Activated T-cell treated with anti-CD3 and anti-CD28 coated beads, Interleukin-2, amount 50 U/mL, for 72 hours (primary cell): ENCODE results near the gene PAMR1. TPM values are rescaled to one million over a fixed set of nuclear protein-coding genes. Genes with fewer than 3 reads are reported as not detected.
A peak's percentile ranks its signal among the peaks of the same experiment; 100 is the strongest.
"Not testable (repeated sequence)": the region's sequence is repeated elsewhere in the genome, so short reads cannot be mapped to it uniquely, and the experiment has no call there.

ENCODE experiments used
- ATAC-seq, 2 donors: fragments of 150-1000 bp; cut with Tn5 transposase; replicated peaks in 1 of 2; 2 replicates each; pipeline ENCODE4 v1.10.0; 2021; ENCODE audit warnings: moderate library complexity in 2 of 2, mild to moderate bottlenecking in 1 of 2
- DNase-seq, 2 donors: peaks; one replicate each; pipeline ENCODE4 v3.0.0; 2021 to 2022; ENCODE audit warnings: mixed read lengths in 1 of 2
- H3K27ac Mint-ChIP-seq: one replicate; pipeline ENCODE4 v1.8.0; 2022; ENCODE audit warnings: mild to moderate bottlenecking, moderate library complexity, mixed read lengths
- H3K27me3 Mint-ChIP-seq: one replicate; pipeline ENCODE4 v1.8.0; 2022; ENCODE audit warnings: low read depth, mixed read lengths
- H3K36me3 Mint-ChIP-seq, 2 donors: one replicate each; pipeline ENCODE4 v1.8.0; 2022; ENCODE audit warnings: mixed read lengths in 2 of 2, mild to moderate bottlenecking in 1 of 2; ENCODE audit not compliant: insufficient read depth in 2 of 2
- H3K4me1 Mint-ChIP-seq: one replicate; pipeline ENCODE4 v1.8.0; 2022; ENCODE audit warnings: low read depth, mixed read lengths
- H3K4me3 Mint-ChIP-seq, 2 donors: one replicate each; pipeline ENCODE4 v1.8.0; 2022; ENCODE audit warnings: mild to moderate bottlenecking in 2 of 2, mixed read lengths in 2 of 2, moderate library complexity in 2 of 2
- H3K9me3 Mint-ChIP-seq, 2 donors: one replicate each; pipeline ENCODE4 v1.8.0; 2022; ENCODE audit warnings: mixed read lengths in 2 of 2
- total RNA-seq, 2 donors: library from RNA; stranded (reverse); gene quantifications; one replicate each; pipeline ENCODE4 v1.2.3, GENCODE V29; 2022

PAMR1 gene
- total RNA-seq, 2 donors from 2014 or later: not detected

GRCh38 chr11:35539256-35539655 is 13.8 kb upstream of the PAMR1 start:
- no peaks in the 10 kb centered on the region for H3K9me3 Mint-ChIP-seq
- H3K36me3 Mint-ChIP-seq: no peaks in the 10 kb centered on the region
- DNase-seq (no peak), ATAC-seq (no peak)
- H3K4me3 Mint-ChIP-seq: no peak overlapping the region
- H3K27ac Mint-ChIP-seq: no peak overlapping the region
- peaks cover 14% of the 10 kb centered on the region for H3K27me3 Mint-ChIP-seq
- no peaks in the 10 kb centered on the region for H3K4me1 Mint-ChIP-seq

GRCh38 chr11:35536470-35536869 is 11.1 kb upstream of the PAMR1 start:
- H3K27me3 Mint-ChIP-seq: peaks cover 20% of the 10 kb centered on the region
- no peaks in the 10 kb centered on the region for H3K9me3 Mint-ChIP-seq
- no peaks in the 10 kb centered on the region for H3K4me1 Mint-ChIP-seq
- no peak overlapping the region for H3K4me3 Mint-ChIP-seq
- no peak for ATAC-seq
- no peak overlapping the region for H3K27ac Mint-ChIP-seq
- no peak for DNase-seq
- no peaks in the 10 kb centered on the region for H3K36me3 Mint-ChIP-seq

- no peak overlapping the region for H3K27ac Mint-ChIP-seq
- no peaks in the 10 kb centered on the region for H3K9me3 Mint-ChIP-seq
- no peak overlapping the region for H3K4me3 Mint-ChIP-seq
Measured at GRCh38 chr11:35531246-35531645, 5.8 kb upstream of the PAMR1 start.

GRCh38 chr11:35529971-35530495 is 4.6 kb upstream of the PAMR1 start:
- H3K9me3 Mint-ChIP-seq: no peaks in the 10 kb centered on the region
- peaks cover 54% of the 10 kb centered on the region for H3K27me3 Mint-ChIP-seq
- DNase-seq (no peak), ATAC-seq (no peak)
- no peaks in the 10 kb centered on the region for H3K4me1 Mint-ChIP-seq
- no peaks in the 10 kb centered on the region for H3K36me3 Mint-ChIP-seq
- no peak overlapping the region for H3K27ac Mint-ChIP-seq
- no peak overlapping the region for H3K4me3 Mint-ChIP-seq

More at GRCh38 chr11:35531246-35531645, 5.8 kb upstream of the PAMR1 start:
- ATAC-seq: no peak
- no peak for DNase-seq
- Mint-ChIP-seq H3K27me3 (peaks cover 43% of the 10 kb centered on the region), H3K36me3 (no peaks in the 10 kb centered on the region), H3K4me1 (no peaks in the 10 kb centered on the region)

- H3K27me3 Mint-ChIP-seq: peaks cover 82% of the 10 kb centered on the region
- ATAC-seq: peak in 1 of 2 donors; percentile 64
- peak overlapping the region in 1 of 2 donors; percentile 33 for H3K4me3 Mint-ChIP-seq
Measured at GRCh38 chr11:35526370-35526792, 965 bp upstream of the PAMR1 start.

GRCh38 chr11:35524780-35525179 is 636 bp downstream of the PAMR1 start:
- Mint-ChIP-seq H3K4me3 (peak overlapping the region in 1 of 2 donors; percentile 41), H3K27ac (no peak overlapping the region), H3K9me3 (no peaks in the 10 kb centered on the region), H3K27me3 (peaks cover 80% of the 10 kb centered on the region), H3K36me3 (no peaks in the 10 kb centered on the region), H3K4me1 (no peaks in the 10 kb centered on the region)
- no peak for ATAC-seq
- no peak for DNase-seq

More at GRCh38 chr11:35526370-35526792, 965 bp upstream of the PAMR1 start:
- no peak overlapping the region for H3K27ac Mint-ChIP-seq
- no peaks in the 10 kb centered on the region for H3K36me3 Mint-ChIP-seq
- no peak for DNase-seq
- H3K9me3 Mint-ChIP-seq: no peaks in the 10 kb centered on the region
- H3K4me1 Mint-ChIP-seq: no peaks in the 10 kb centered on the region

- Mint-ChIP-seq H3K9me3 (no peaks in the 10 kb centered on the region), H3K27ac (no peak overlapping the region), H3K27me3 (peaks cover 82% of the 10 kb centered on the region), H3K36me3 (no peaks in the 10 kb centered on the region), H3K4me1 (no peaks in the 10 kb centered on the region), H3K4me3 (no peak overlapping the region)
- ATAC-seq: no peak
- no peak for DNase-seq
Measured at GRCh38 chr11:35523861-35524260, 1.6 kb downstream of the PAMR1 start.

GRCh38 chr11:35523331-35523768 is 2.1 kb downstream of the PAMR1 start:
- Mint-ChIP-seq H3K36me3 (no peaks in the 10 kb centered on the region), H3K9me3 (no peaks in the 10 kb centered on the region), H3K4me1 (no peaks in the 10 kb centered on the region), H3K27ac (no peak overlapping the region), H3K4me3 (no peak overlapping the region), H3K27me3 (peaks cover 82% of the 10 kb centered on the region)
- ATAC-seq: no peak
- no peak for DNase-seq

GRCh38 chr11:35522091-35522490 is 3.3 kb downstream of the PAMR1 start:
- peaks cover 85% of the 10 kb centered on the region for H3K27me3 Mint-ChIP-seq
- H3K27ac Mint-ChIP-seq: not testable (repeated sequence)

GRCh38 chr11:35520376-35520775 is 5.0 kb downstream of the PAMR1 start:
- Mint-ChIP-seq H3K27me3 (peaks cover 80% of the 10 kb centered on the region), H3K9me3 (no peaks in the 10 kb centered on the region), H3K27ac (no peak overlapping the region), H3K4me1 (no peaks in the 10 kb centered on the region), H3K4me3 (no peak overlapping the region), H3K36me3 (no peaks in the 10 kb centered on the region)
- ATAC-seq (no peak), DNase-seq (no peak)

More at GRCh38 chr11:35522091-35522490, 3.3 kb downstream of the PAMR1 start:
- not testable (repeated sequence) for ATAC-seq, DNase-seq, H3K4me1 Mint-ChIP-seq, H3K36me3 Mint-ChIP-seq, H3K9me3 Mint-ChIP-seq, H3K4me3 Mint-ChIP-seq

- ATAC-seq (no peak), DNase-seq (no peak)
- no peaks in the 10 kb centered on the region for H3K4me1 Mint-ChIP-seq
- peaks cover 70% of the 10 kb centered on the region for H3K27me3 Mint-ChIP-seq
- no peak overlapping the region for H3K4me3 Mint-ChIP-seq
- no peaks in the 10 kb centered on the region for H3K36me3 Mint-ChIP-seq
- H3K9me3 Mint-ChIP-seq: no peaks in the 10 kb centered on the region
- no peak overlapping the region for H3K27ac Mint-ChIP-seq
Measured at GRCh38 chr11:35518766-35519165, 6.7 kb downstream of the PAMR1 start.

GRCh38 chr11:35517481-35517880 is 7.9 kb downstream of the PAMR1 start:
- ATAC-seq: no peak
- no peaks in the 10 kb centered on the region for H3K36me3 Mint-ChIP-seq

GRCh38 chr11:35516403-35516802 is 9.0 kb downstream of the PAMR1 start:
- DNase-seq (no peak), ATAC-seq (no peak)
- no peak overlapping the region for H3K27ac Mint-ChIP-seq
- no peaks in the 10 kb centered on the region for H3K9me3 Mint-ChIP-seq
- peaks cover 60% of the 10 kb centered on the region for H3K27me3 Mint-ChIP-seq
- H3K36me3 Mint-ChIP-seq: no peaks in the 10 kb centered on the region
- no peak overlapping the region for H3K4me3 Mint-ChIP-seq
- no peaks in the 10 kb centered on the region for H3K4me1 Mint-ChIP-seq

More at GRCh38 chr11:35517481-35517880, 7.9 kb downstream of the PAMR1 start:
- H3K27ac Mint-ChIP-seq: no peak overlapping the region
- no peaks in the 10 kb centered on the region for H3K4me1 Mint-ChIP-seq
- H3K4me3 Mint-ChIP-seq: no peak overlapping the region
- peaks cover 58% of the 10 kb centered on the region for H3K27me3 Mint-ChIP-seq
- DNase-seq: no peak
- H3K9me3 Mint-ChIP-seq: no peaks in the 10 kb centered on the region

GRCh38 chr11:35515224-35515623 is 10.2 kb downstream of the PAMR1 start:
- no peak for ATAC-seq
- H3K36me3 Mint-ChIP-seq: no peaks in the 10 kb centered on the region

More at GRCh38 chr11:35515224-35515623, 10.2 kb downstream of the PAMR1 start:
- Mint-ChIP-seq H3K27ac (no peak overlapping the region), H3K4me3 (no peak overlapping the region), H3K4me1 (no peaks in the 10 kb centered on the region), H3K9me3 (no peaks in the 10 kb centered on the region), H3K27me3 (peaks cover 56% of the 10 kb centered on the region)
- no peak for DNase-seq
